Uterus (tissue), 4 donors: Measurements from ENCODE around the gene DUS2. TPM values are rescaled to one million over a fixed set of nuclear protein-coding genes. Genes with fewer than 3 reads are reported as not detected.

Experiments
- DNase-seq, 2 donors: peaks; one replicate each; pipeline ENCODE4 v3.0.0-alpha.2; 2019 to 2020
- H3K27ac ChIP-seq, 2 donors: fragments of 200-600 bp; sonication (generic); 1 replicate in 1 of 2; 2 replicates in 1 of 2; pipeline ENCODE4 v1.5.1; 2016 to 2018
- H3K27me3 ChIP-seq, 2 donors: fragments of 200-600 bp; sonication (generic); one replicate each; pipeline ENCODE4 v1.5.1; 2018 to 2019; ENCODE audit warnings: control low read depth in 1 of 2
- H3K36me3 ChIP-seq, 2 donors: fragments of 200-600 bp; sonication (generic); one replicate each; pipeline ENCODE4 v1.5.1; 2019; ENCODE audit warnings: control low read depth in 1 of 2
- H3K4me1 ChIP-seq, 2 donors: fragments of 200-600 bp; sonication (generic); one replicate each; pipeline ENCODE4 v1.5.1; 2018 to 2019; ENCODE audit warnings: control low read depth in 1 of 2
- H3K4me3 ChIP-seq, 2 donors: fragments of 200-600 bp; sonication (generic); 1 replicate in 1 of 2; 2 replicates in 1 of 2; pipeline ENCODE4 v1.5.1; 2018 to 2019; ENCODE audit warnings: mild to moderate bottlenecking in 1 of 2
- H3K9me3 ChIP-seq, 2 donors: fragments of 200-600 bp; sonication (generic); one replicate each; pipeline ENCODE4 v1.5.1; 2019; ENCODE audit warnings: control low read depth in 1 of 2
- POLR2A ChIP-seq, 2 donors: fragments of 450-650 bp; IDR thresholded peaks; one replicate each; pipeline ENCODE4 v1.6.1; 2016; ENCODE audit warnings: antibody characterized with exemption in 2 of 2, mild to moderate bottlenecking in 1 of 2, moderate library complexity in 1 of 2
- intact Hi-C: fragments of 100-400 bp; cut with DNase I; formaldehyde crosslinking; loops from one replicate; pipeline ENCODE4 v1.15.1; 2023; ENCODE audit warnings: low total_unique reads
- total RNA-seq, 4 donors: library from RNA; depleted of rRNA in 3 of 4; stranded (reverse); fragments of >200 nt in 3 of 4; gene quantifications; one replicate each; pipeline versions ENCODE4 v1.1.0 to v1.2.4, GENCODE V29; 2014 to 2023
- TF ChIP-seq, protein P1 (sequence below), 4 experiments: fragments of 200-600 bp in 2 of 4; fragments of 450-650 bp in 2 of 4; sonication (generic) in 2 of 4; IDR thresholded peaks; one replicate each; pipeline ENCODE4 v1.5.1; 2016 to 2019; ENCODE audit warnings: antibody characterized with exemption in 4 of 4, mild to moderate bottlenecking in 2 of 4, moderate library complexity in 1 of 4
- donor health status: DM: yes; HTN: yes; CAD: no.

DUS2 gene
- total RNA-seq, 4 donors from 2014 or later = 2.0 to 18.4 (median 5.6) TPM

DNA sequence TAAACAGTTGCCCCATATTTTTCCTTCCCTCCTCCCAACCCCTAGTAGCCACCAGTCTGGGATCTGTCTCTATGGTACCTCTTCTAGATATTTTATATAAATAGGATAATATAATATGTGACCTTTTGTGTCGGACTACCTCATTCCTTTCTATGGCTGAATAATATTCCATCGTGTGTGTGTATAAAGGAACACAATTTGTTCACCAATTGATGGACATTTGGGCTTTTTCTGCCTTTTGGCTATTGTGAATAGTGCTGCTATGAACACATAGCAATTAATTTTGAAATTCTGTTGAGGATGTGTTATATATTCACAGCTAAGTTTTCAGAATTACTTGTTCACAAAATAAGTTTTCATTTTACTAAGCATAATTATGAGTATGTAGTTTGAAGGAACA lies 64.6 kb downstream of the DUS2 start:
- Histone ChIP-seq H3K27me3 (no peaks in the 10 kb centered on the region), H3K27ac (peak overlapping the region in 1 of 2 donors; percentile 99), H3K9me3 (no peaks in the 10 kb centered on the region), H3K36me3 (no peaks in the 10 kb centered on the region), H3K4me1 (peaks cover 0 to 6% of the 10 kb centered on the region in 2 donors), H3K4me3 (no peak overlapping the region)
- TF ChIP-seq, protein P1, sequence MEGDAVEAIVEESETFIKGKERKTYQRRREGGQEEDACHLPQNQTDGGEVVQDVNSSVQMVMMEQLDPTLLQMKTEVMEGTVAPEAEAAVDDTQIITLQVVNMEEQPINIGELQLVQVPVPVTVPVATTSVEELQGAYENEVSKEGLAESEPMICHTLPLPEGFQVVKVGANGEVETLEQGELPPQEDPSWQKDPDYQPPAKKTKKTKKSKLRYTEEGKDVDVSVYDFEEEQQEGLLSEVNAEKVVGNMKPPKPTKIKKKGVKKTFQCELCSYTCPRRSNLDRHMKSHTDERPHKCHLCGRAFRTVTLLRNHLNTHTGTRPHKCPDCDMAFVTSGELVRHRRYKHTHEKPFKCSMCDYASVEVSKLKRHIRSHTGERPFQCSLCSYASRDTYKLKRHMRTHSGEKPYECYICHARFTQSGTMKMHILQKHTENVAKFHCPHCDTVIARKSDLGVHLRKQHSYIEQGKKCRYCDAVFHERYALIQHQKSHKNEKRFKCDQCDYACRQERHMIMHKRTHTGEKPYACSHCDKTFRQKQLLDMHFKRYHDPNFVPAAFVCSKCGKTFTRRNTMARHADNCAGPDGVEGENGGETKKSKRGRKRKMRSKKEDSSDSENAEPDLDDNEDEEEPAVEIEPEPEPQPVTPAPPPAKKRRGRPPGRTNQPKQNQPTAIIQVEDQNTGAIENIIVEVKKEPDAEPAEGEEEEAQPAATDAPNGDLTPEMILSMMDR (IDR thresholded peaks at IDR 0.05) = no peak
- TF ChIP-seq POLR2A (IDR thresholded peaks at IDR 0.05) = no peak
- no peak for DNase-seq
- intact Hi-C loops = no loop called here

DNA sequence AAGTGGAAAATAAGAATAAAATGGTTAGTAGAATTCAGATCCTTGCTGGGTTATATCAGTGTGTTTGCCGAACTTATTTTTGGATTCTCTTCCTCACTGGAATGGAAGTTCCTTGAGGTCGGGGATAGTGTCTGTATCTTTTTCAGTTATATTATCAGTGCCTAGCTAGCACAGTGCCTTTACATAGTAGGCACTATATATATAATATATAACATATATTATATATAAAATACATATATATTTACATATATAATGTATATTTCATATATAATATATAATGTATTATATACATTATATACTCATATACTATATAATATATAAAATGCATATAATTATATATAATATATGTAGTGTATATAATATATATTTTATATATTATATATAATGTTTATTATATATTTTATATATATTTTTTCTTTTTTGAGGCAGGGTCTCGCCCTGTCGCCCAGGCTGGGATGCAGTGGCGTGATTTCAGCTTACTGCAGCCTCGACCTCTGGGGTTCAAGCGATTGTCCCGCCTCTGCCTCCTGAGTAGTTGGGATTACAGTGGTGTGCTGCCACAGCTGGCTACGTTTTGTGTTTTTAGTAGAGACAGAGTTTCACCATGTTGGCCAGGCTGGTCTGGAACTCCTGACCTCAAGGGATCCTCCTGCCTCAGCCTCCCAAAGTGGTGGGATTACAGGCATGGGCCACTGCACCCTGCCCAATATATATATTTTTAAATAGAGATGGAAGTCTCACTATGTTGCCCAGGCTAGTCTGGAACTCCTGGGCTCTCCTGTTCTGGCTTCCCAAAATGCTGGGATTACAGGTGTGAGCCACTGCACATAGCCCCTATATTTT lies 65.3 kb downstream of the DUS2 start:
- H3K4me1 ChIP-seq = peaks cover 0 to 6% of the 10 kb centered on the region in 2 donors
- TF ChIP-seq POLR2A (IDR thresholded peaks at IDR 0.05) = no peak
- TF ChIP-seq, protein P1 (IDR thresholded peaks at IDR 0.05) = no peak
- H3K27ac ChIP-seq = no peak overlapping the region
- H3K4me3 ChIP-seq = no peak overlapping the region
- no peaks in the 10 kb centered on the region for H3K36me3 ChIP-seq
- no peak for DNase-seq
- no peaks in the 10 kb centered on the region for H3K27me3 ChIP-seq
- intact Hi-C loops = no loop called here
- H3K9me3 ChIP-seq = no peaks in the 10 kb centered on the region

DNA sequence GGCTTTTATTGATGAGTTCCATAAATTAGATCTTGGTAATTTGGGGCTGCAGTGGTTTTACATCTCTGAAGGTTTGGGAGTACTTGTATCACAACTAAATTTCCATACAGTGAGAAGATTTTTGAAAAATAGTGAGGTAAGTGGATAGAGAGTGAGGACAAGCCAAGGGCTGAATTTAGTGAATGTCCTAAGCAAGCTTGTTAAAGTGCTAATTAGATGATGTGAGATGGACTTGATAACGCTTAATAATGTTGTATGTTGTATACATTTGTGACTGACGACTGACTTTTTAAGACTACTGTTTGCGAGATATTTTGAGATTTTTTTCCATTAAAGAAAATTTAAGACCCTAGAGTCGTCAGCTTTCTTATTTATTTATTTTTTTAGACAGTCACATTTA lies 66.0 kb downstream of the DUS2 start:
- H3K27ac ChIP-seq = no peak overlapping the region
- intact Hi-C loops = no loop called here

DNA sequence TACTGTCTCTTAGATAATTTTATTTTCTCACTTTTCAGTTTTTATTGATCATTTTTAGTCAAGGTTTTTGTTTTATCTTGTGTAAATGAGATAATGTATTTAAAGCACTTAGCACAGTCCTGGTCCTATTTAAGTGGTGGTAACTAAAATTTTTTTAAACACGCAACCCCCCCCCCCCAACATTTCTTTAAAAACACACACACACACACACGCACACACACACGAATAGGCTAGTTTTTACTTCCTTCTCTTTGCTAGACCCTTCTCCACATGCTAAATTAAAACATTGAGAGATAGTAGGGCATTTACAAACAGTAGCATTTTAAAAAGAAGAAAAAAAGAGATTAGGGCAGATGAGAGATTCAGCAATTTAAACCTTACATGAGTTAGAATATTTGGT lies 67.0 kb downstream of the DUS2 start:
- H3K9me3 ChIP-seq = no peaks in the 10 kb centered on the region
- no peaks in the 10 kb centered on the region for H3K27me3 ChIP-seq
- DNase-seq = no peak
- no peak overlapping the region for H3K4me3 ChIP-seq
- no peaks in the 10 kb centered on the region for H3K36me3 ChIP-seq
- intact Hi-C loops = no loop called here
- no peak overlapping the region for H3K27ac ChIP-seq
- H3K4me1 ChIP-seq = no peaks in the 10 kb centered on the region
- TF ChIP-seq, protein P1 (IDR thresholded peaks at IDR 0.05) = no peak
- no peak for TF ChIP-seq POLR2A (IDR thresholded peaks at IDR 0.05)

More for the DNA sequence above, 66.0 kb downstream of the DUS2 start:
- peaks cover 0 to 4% of the 10 kb centered on the region in 2 donors for H3K4me1 ChIP-seq
- TF ChIP-seq, protein P1 (IDR thresholded peaks at IDR 0.05) = no peak
- TF ChIP-seq POLR2A (IDR thresholded peaks at IDR 0.05) = no peak
- H3K27me3 ChIP-seq = no peaks in the 10 kb centered on the region
- H3K9me3 ChIP-seq = no peaks in the 10 kb centered on the region
- no peak overlapping the region for H3K4me3 ChIP-seq
- H3K36me3 ChIP-seq = no peaks in the 10 kb centered on the region
- no peak for DNase-seq

DNA sequence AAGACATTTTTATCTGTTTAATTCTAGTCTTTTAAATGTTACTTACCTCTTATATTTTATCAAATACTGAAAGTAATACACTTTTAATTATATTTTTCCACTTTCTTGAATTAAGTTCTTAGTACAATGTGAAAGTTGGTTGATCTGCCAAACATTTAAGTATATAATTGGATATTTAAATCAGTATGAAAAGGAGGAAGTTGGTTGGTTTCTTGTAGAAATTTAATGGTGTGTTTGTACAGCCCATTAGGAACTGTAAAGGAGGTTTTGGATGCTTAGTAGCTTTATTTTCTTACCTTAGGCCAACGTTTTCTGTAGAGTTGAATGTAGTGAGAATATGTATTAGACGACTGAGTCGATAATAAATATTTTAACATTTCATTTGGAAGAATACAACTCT lies 67.4 kb downstream of the DUS2 start:
- intact Hi-C loops = no loop called here
- H3K4me1 ChIP-seq = no peaks in the 10 kb centered on the region
- H3K27ac ChIP-seq = no peak overlapping the region

More for the DNA sequence above, 67.4 kb downstream of the DUS2 start:
- no peak for TF ChIP-seq POLR2A (IDR thresholded peaks at IDR 0.05)
- TF ChIP-seq, protein P1 (IDR thresholded peaks at IDR 0.05) = no peak
- H3K27me3 ChIP-seq = no peaks in the 10 kb centered on the region
- no peak overlapping the region for H3K4me3 ChIP-seq
- no peak for DNase-seq
- H3K36me3 ChIP-seq = no peaks in the 10 kb centered on the region
- H3K9me3 ChIP-seq = no peaks in the 10 kb centered on the region
